Lower leg skin (tissue), 3 donors: ENCODE data around the gene PSMB5.

Experiments used
- CTCF ChIP-seq, 3 donors: fragments of 450-650 bp; IDR thresholded peaks; one replicate each; pipeline ENCODE4 v1.5.1; 2016; ENCODE audit warnings: antibody characterized with exemption in 3 of 3, mild to moderate bottlenecking in 3 of 3, moderate library complexity in 2 of 3
- POLR2A ChIP-seq, 2 donors: fragments of 450-650 bp; IDR thresholded peaks; one replicate each; pipeline ENCODE4 v1.6.1; 2016 to 2017; ENCODE audit warnings: antibody characterized with exemption in 2 of 2, mild to moderate bottlenecking in 1 of 2, moderate library complexity in 1 of 2

GRCh38 chr14:22997676-22998323, 36.9 kb downstream of the PSMB5 start:
- TF ChIP-seq CTCF (IDR thresholded peaks at IDR 0.05) (no peak), POLR2A (IDR thresholded peaks at IDR 0.05) (no peak)
